GM12878 (cell line): ENCODE measurements around the gene C8G. TPM values are rescaled to one million over a fixed set of nuclear protein-coding genes. Genes with fewer than 3 reads are reported as not detected.
A peak's percentile ranks its signal among the peaks of the same experiment; 100 is the strongest.

Source experiments
- ATAC-seq: fragments of 200-7000 bp; cut with Tn5 transposase; 3 replicates; pipeline ENCODE4 v1.9.1; 2020; ENCODE audit warnings: mild to moderate bottlenecking, moderate library complexity
- BruUV-seq: library from RNA; stranded (reverse); fragments of 400-500 nt; replicated peaks from 2 replicates; lab custom pipeline; 2021; lab: Mats Ljungman, UMichigan
- CTCF ChIA-PET: fragments of 300-600 bp; sonication (Branson Sonifier 250); formaldehyde crosslinking; extraction: SDS; loops from one replicate; lab custom pipeline; 2021; ENCODE audit warnings: inconsistent platforms; lab: Yijun Ruan, JAX
- POLR2A ChIA-PET: fragments of 350-600 bp; formaldehyde crosslinking; extraction: SDS; loops from one replicate; lab custom pipeline; 2021; ENCODE audit warnings: inconsistent platforms; lab: Charles Lee
- RAD21 ChIA-PET: fragments of 300-600 bp; sonication (Branson Sonifier 250); formaldehyde crosslinking; loops from one replicate; lab custom pipeline; 2023; ENCODE audit warnings: antibody characterized with exemption; ENCODE audit not compliant: unreplicated experiment; lab: Charles Lee
- SMC1A ChIA-PET: fragments of 300-600 bp; sonication (Branson Sonifier 250); formaldehyde crosslinking; loops from one replicate; lab custom pipeline; 2023; ENCODE audit not compliant: unreplicated experiment, uncharacterized antibody; lab: Charles Lee
- DNase-seq: peaks from one replicate; pipeline ENCODE4 v3.0.0-alpha.2; 2011; ENCODE audit warnings: low read depth, low spot score
- FAIRE-seq: peaks from 3 replicates; lab custom pipeline; 2011; peaks lifted over from hg19 to GRCh38; lab: Jason Lieb, UNC
- H2AFZ ChIP-seq: 2 replicates; pipeline ENCODE4 v1.6.0; 2011; ENCODE audit warnings: low read depth, low read length, control low read depth; ENCODE audit not compliant: control insufficient read depth
- H3K27ac ChIP-seq: 2 replicates; pipeline ENCODE4 v1.5.1; 2011; ENCODE audit warnings: control low read depth; ENCODE audit not compliant: control insufficient read depth, insufficient read depth
- H3K27me3 ChIP-seq, 2 experiments: replicated peaks in 1 of 2; 2 replicates each; pipeline versions ENCODE4 v1.6.0 to v1.6.1; 2011; ENCODE audit warnings: low read length in 1 of 2; ENCODE audit not compliant: control insufficient read depth in 2 of 2, insufficient read depth in 2 of 2
- H3K36me3 ChIP-seq, 2 experiments: 2 replicates each; pipeline ENCODE4 v1.5.1; 2011; ENCODE audit warnings: low read length in 1 of 2; ENCODE audit not compliant: control insufficient read depth in 2 of 2, insufficient read depth in 2 of 2
- H3K4me1 ChIP-seq: 2 replicates; pipeline ENCODE4 v1.6.1; 2011; ENCODE audit warnings: mild to moderate bottlenecking, low read length, moderate library complexity, mixed read lengths; ENCODE audit not compliant: control insufficient read depth, insufficient read depth
- H3K4me2 ChIP-seq: 2 replicates; pipeline ENCODE4 v1.6.0; 2011; ENCODE audit warnings: control low read depth; ENCODE audit not compliant: control insufficient read depth, insufficient read depth
- H3K4me3 ChIP-seq: fragments of 200-600 bp; sonication (generic); 2 replicates; pipeline ENCODE4 v1.5.1; 2016
- H3K79me2 ChIP-seq: 2 replicates; pipeline ENCODE4 v1.6.0; 2011; ENCODE audit warnings: low read length; ENCODE audit not compliant: control insufficient read depth, insufficient read depth
- H3K9ac ChIP-seq: 2 replicates; pipeline ENCODE4 v1.8.0; 2011; ENCODE audit warnings: low read length, control low read depth, mixed read lengths; ENCODE audit not compliant: control insufficient read depth, insufficient read depth
- H3K9me3 ChIP-seq: replicated peaks from 3 replicates; pipeline ENCODE4 v1.5.1; 2011; ENCODE audit warnings: mild to moderate bottlenecking, low read length; ENCODE audit not compliant: control insufficient read depth, insufficient read depth
- H4K20me1 ChIP-seq: 2 replicates; pipeline ENCODE4 v1.6.0; 2011; ENCODE audit not compliant: control insufficient read depth, insufficient read depth
- BACH1 ChIP-seq: fragments of 450-650 bp; IDR thresholded peaks from 2 replicates; pipeline ENCODE4 v1.6.1; 2017; ENCODE audit warnings: mild to moderate bottlenecking, borderline replicate concordance
- EZH2 ChIP-seq: IDR thresholded peaks from 2 replicates; pipeline ENCODE4 v1.6.1; 2012; ENCODE audit warnings: low read depth, mild to moderate bottlenecking, control low read depth, inconsistent platforms, low read length, borderline replicate concordance; ENCODE audit not compliant: control insufficient read depth
- PAX8 ChIP-seq: fragments of 450-650 bp; IDR thresholded peaks from 2 replicates; pipeline ENCODE4 v1.6.1; 2017; ENCODE audit warnings: mild to moderate bottlenecking, moderate library complexity
- POLR2AphosphoS2 ChIP-seq: IDR thresholded peaks from 2 replicates; pipeline ENCODE4 v1.6.1; 2011; ENCODE audit warnings: low read depth, mild to moderate bottlenecking, low read length, improper control_type of control experiment, moderate library complexity
- POLR2AphosphoS5 ChIP-seq: IDR thresholded peaks from 2 replicates; pipeline ENCODE4 v1.6.1; 2011; ENCODE audit warnings: mild to moderate bottlenecking, low read length, inconsistent platforms
- TCF3 ChIP-seq: IDR thresholded peaks from 2 replicates; pipeline ENCODE4 v1.6.1; 2012; ENCODE audit warnings: low read depth, mild to moderate bottlenecking, low read length, borderline replicate concordance; ENCODE audit not compliant: insufficient read depth
- WGBS: methylation state at CpG from one replicate; pipeline ENCODE4 v1.1.6; 2016; ENCODE audit warnings: low lambda C conversion rate; ENCODE audit not compliant: insufficient replicate concordance, insufficient coverage; ENCODE audit errors: missing lambda C conversion rate; 5-methylcytosine and 5-hydroxymethylcytosine counted together
- in situ Hi-C: fragments of 300-500 bp; cut with MboI; formaldehyde crosslinking; loops from 9 replicates; pipeline ENCODE4 v1.14.3; 2018; ENCODE audit warnings: mixed read lengths
- intact Hi-C: fragments of 100-400 bp; cut with micrococcal nuclease; formaldehyde crosslinking; loops from one replicate; pipeline ENCODE4 v1.14.2; 2022; ENCODE audit not compliant: unreplicated experiment
- polyA plus RNA-seq, 11 experiments: library from polyadenylated mRNA; depleted of rRNA in 4 of 11; unstranded in 6 of 11; stranded (reverse) in 5 of 11; fragments of >200 nt; fragmentation: Nextera tagmentation in 4 of 11; fragmentation: Illumina TruSeq in 1 of 11; extraction: Ambion mirVana in 4 of 11; extraction: Trizol in 1 of 11; gene quantifications; 1 replicate in 1 of 11; 2 replicates in 10 of 11; pipeline versions ENCODE4 v1.2.1 to v1.2.3, GENCODE V29; 2011 to 2016; ENCODE audit warnings: inconsistent platforms in 2 of 11, missing spikeins in 2 of 11, low read depth in 1 of 11
- total RNA-seq, 4 experiments: library from RNA; depleted of rRNA in 3 of 4; stranded (reverse); fragments of >200 nt in 3 of 4; fragmentation: Illumina TruSeq in 1 of 4; extraction: Trizol in 1 of 4; gene quantifications; 2 replicates each; pipeline versions ENCODE4 v1.2.1 to v1.2.3, GENCODE V29; 2013 to 2021

Gene C8G
- total and polyA plus RNA-seq, 10 of the 15 experiments (the other 5 are each of a cell fraction or from before 2014, with no cell fraction given): 0.26 to 0.69 (median 0.50) TPM; not detected in 7

DNA sequence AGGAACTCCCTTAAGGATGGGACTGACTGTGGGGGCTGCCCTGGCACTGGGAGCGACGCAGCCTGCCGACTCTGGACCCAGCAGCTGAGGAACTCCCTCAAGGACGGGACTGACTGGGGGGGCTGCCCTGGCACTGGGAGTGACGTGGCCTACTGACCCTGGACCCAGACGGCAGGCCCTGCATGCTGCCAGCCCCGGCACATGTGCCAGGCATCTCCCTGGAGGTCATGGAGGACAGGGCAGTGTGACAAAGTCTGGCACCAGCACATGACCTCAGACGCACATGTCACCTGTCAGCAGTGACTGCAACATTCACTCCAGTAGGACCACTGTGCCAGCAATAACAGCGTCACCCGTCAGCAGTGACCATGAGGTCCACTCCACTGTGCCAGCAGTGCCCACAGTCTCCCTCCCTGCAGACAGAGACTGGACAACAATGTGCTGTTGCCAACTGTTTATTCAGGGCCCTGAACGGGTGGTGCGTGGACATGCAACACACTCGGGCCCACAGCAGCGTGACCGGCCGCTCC lies 5.0 kb upstream of the C8G start:
- Histone ChIP-seq H3K27ac (no peak overlapping the region), H3K4me1 (peaks cover 4% of the 10 kb centered on the region), H3K9ac (no peak overlapping the region), H3K79me2 (peaks cover 19% of the 10 kb centered on the region)
- no peak for DNase-seq
- POLR2A ChIA-PET: interaction anchor here (0.6 kb wide), 1 partner anchor 16 kb away, joined by 4 read pairs; no protein-coding TSS in a partner anchor
- FAIRE-seq: no peak
- no peak for ATAC-seq
- no TSS peak for BruUV-seq
- no peak for TF ChIP-seq EZH2
- TF ChIP-seq POLR2AphosphoS5: peak; percentile 30
- TF ChIP-seq, all 136 proteins: peak for 1
- 89% methylated on average over 16 of the region's 16 CpGs for WGBS
- Histone ChIP-seq H3K4me2 (no peak overlapping the region), H2AFZ (no peak overlapping the region), H3K4me3 (no peak overlapping the region), H3K27me3 (no peaks in the 10 kb centered on the region), H3K36me3 (peaks cover 2 to 26% of the 10 kb centered on the region in 2 experiments; a peak in 3 of 4 replicates), H3K9me3 (no peaks in the 10 kb centered on the region), H4K20me1 (no peaks in the 10 kb centered on the region)
- in situ Hi-C loops: no loop called here
- RAD21 ChIA-PET: no interaction called here
- SMC1A ChIA-PET: no interaction called here
- intact Hi-C loops: loop anchor here (5.0 to 10.0 kb wide), 2 partner anchors 88 to 145 kb away; partner anchors contain the start of genes CCDC183, MAMDC4 and TMEM141
- CTCF ChIA-PET: interaction anchor here (1.3 kb wide), 1 partner anchor 90 kb away, joined by 5 read pairs; no protein-coding TSS in a partner anchor

DNA sequence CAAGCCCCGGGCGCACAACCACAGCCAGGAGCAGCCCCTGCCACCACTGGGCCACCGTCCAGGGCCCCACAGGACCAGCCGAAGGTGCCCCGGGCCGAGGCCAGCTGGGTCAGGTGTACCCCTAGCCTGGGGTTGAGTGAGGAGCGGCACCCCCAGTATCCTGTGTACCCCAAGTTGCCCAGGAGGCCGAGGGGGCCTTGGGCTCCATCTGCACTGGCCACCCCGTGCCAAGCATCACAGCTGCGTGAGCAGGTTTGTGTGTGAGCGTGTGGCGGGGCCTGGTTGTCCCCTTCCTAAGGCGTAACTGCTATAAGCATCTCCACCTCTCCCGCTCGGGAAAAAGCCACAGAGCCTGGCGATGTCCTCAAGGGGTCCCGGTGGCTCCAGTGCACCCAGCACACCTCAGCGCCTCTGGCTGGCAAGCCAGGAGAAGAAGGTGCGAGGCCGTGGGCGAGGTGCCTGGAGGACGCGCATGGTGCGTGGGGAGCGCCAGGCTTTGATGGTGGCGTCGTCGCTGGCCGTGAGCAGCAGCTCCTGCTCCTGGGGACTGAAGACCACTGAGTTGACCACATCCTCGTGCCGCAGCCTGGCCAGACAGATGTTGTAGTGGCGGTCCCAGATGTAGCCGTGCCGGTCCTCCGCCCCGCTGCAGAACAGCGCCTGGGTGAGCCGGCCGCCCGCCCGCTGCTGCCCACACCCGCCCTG lies 4.4 kb upstream of the C8G start:
- RAD21 ChIA-PET: no interaction called here
- SMC1A ChIA-PET: no interaction called here
- no TSS peak for BruUV-seq

More for the DNA sequence above, 4.4 kb upstream of the C8G start:
- Histone ChIP-seq H3K4me2 (no peak overlapping the region), H3K9me3 (no peaks in the 10 kb centered on the region), H3K4me1 (peaks cover 4% of the 10 kb centered on the region), H3K79me2 (peaks cover 19% of the 10 kb centered on the region), H3K4me3 (no peak overlapping the region), H3K9ac (no peak overlapping the region), H3K27ac (no peak overlapping the region), H4K20me1 (no peaks in the 10 kb centered on the region), H3K36me3 (peaks cover 2 to 26% of the 10 kb centered on the region in 2 experiments; a peak in 3 of 4 replicates), H2AFZ (no peak overlapping the region), H3K27me3 (no peaks in the 10 kb centered on the region)
- 97% methylated on average over 42 of the region's 42 CpGs for WGBS
- TF ChIP-seq EZH2: no peak
- TF ChIP-seq TCF3: no peak
- TF ChIP-seq POLR2AphosphoS2: 0 out of 2 replicates have a peak, but pooled peaks have one; percentile 24
- TF ChIP-seq PAX8: no peak
- TF ChIP-seq BACH1: no peak
- CTCF ChIA-PET: no interaction called here
- FAIRE-seq (no peak), ATAC-seq (no peak), DNase-seq (no peak)
- intact Hi-C loops: loop anchor here (5.0 to 10.0 kb wide), 2 partner anchors 88 to 146 kb away; partner anchors contain the start of genes CCDC183, MAMDC4 and TMEM141
- in situ Hi-C loops: no loop called here
- POLR2A ChIA-PET: no interaction called here
